Kidney epithelial cell (primary cell): ENCODE data around the gene GRB7. TPM values are rescaled to one million over a fixed set of nuclear protein-coding genes. Genes with fewer than 3 reads are reported as not detected.

ENCODE experiments used
- DNase-seq: peaks from one replicate; pipeline ENCODE4 v3.0.0-alpha.2; 2010; ENCODE audit warnings: low read depth
- H3K27me3 ChIP-seq: 2 replicates; pipeline ENCODE4 v1.6.0; 2011; ENCODE audit warnings: low read length; ENCODE audit not compliant: control insufficient read depth, insufficient read depth
- H3K36me3 ChIP-seq: 2 replicates; pipeline ENCODE4 v1.5.1; 2011; ENCODE audit warnings: low read length; ENCODE audit not compliant: control insufficient read depth, insufficient read depth
- H3K4me3 ChIP-seq: 2 replicates; pipeline ENCODE4 v1.5.1; 2011; ENCODE audit warnings: low read depth, mild to moderate bottlenecking, control low read depth, low read length
- total RNA-seq: library from RNA; depleted of rRNA; stranded (reverse); fragments of >200 nt; gene quantifications from 2 replicates; pipeline ENCODE4 v1.2.3, GENCODE V29; 2015
- TF ChIP-seq, protein P1 (sequence below): IDR thresholded peaks from 2 replicates; pipeline ENCODE4 v1.5.1; 2011; ENCODE audit warnings: mild to moderate bottlenecking, moderate library complexity, low read length, control low read depth, inconsistent platforms; ENCODE audit not compliant: insufficient read depth, poor library complexity, severe bottlenecking

GRB7 gene
- total RNA-seq, 1 donor from 2014 or later: 21.2 TPM

DNA sequence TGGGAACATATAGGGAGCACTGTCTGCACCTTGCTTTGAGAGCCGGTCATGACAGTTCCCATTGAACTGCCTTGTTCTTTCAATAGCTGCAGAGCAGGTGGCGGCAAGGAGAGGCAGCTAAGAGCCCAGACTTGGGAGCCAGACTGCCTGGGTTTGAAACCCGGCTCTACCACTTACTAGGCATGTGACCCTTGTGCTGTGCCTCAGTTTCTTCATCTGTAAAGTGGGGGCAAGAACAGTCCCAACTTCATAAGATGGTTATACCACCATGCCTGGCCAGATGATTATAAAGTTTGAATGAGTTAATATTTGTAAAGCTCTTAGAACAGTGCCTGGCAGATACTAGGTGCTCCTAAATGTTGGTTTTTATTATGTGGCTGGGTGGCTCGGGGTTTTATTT, 23.5 kb upstream of the GRB7 start:
- no peak for DNase-seq
- Histone ChIP-seq H3K36me3 (peaks cover 5% of the 10 kb centered on the region), H3K27me3 (no peaks in the 10 kb centered on the region), H3K4me3 (no peak overlapping the region)
- TF ChIP-seq, protein P1, sequence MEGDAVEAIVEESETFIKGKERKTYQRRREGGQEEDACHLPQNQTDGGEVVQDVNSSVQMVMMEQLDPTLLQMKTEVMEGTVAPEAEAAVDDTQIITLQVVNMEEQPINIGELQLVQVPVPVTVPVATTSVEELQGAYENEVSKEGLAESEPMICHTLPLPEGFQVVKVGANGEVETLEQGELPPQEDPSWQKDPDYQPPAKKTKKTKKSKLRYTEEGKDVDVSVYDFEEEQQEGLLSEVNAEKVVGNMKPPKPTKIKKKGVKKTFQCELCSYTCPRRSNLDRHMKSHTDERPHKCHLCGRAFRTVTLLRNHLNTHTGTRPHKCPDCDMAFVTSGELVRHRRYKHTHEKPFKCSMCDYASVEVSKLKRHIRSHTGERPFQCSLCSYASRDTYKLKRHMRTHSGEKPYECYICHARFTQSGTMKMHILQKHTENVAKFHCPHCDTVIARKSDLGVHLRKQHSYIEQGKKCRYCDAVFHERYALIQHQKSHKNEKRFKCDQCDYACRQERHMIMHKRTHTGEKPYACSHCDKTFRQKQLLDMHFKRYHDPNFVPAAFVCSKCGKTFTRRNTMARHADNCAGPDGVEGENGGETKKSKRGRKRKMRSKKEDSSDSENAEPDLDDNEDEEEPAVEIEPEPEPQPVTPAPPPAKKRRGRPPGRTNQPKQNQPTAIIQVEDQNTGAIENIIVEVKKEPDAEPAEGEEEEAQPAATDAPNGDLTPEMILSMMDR: no peak

DNA sequence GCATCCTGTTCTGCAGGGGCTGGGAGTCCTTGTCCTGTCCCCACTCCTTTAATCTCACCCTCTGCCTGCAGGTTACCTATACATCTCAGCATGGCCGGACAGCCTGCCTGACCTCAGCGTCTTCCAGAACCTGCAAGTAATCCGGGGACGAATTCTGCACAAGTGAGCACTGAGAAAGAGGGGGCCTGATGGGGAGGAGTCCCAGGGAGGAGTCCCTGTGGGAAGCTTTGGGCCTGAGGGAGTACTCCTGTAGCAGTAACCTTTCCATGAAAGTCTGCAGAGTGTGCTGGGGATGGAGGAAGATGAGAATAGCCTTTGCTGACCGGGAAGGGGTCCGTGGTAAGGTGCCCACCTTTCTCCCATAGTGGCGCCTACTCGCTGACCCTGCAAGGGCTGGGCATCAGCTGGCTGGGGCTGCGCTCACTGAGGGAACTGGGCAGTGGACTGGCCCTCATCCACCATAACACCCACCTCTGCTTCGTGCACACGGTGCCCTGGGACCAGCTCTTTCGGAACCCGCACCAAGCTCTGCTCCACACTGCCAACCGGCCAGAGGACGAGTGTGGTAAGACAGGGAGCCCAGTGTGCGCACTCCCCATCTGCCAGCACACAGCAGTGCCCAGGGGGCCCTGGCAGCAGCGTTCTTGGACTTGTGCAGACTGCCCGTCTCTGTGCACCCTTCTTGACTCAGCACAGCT, 22.2 kb upstream of the GRB7 start:
- Histone ChIP-seq H3K36me3 (peaks cover 4% of the 10 kb centered on the region), H3K27me3 (no peaks in the 10 kb centered on the region), H3K4me3 (no peak overlapping the region)
- no peak for DNase-seq
- TF ChIP-seq, protein P1: no peak

DNA sequence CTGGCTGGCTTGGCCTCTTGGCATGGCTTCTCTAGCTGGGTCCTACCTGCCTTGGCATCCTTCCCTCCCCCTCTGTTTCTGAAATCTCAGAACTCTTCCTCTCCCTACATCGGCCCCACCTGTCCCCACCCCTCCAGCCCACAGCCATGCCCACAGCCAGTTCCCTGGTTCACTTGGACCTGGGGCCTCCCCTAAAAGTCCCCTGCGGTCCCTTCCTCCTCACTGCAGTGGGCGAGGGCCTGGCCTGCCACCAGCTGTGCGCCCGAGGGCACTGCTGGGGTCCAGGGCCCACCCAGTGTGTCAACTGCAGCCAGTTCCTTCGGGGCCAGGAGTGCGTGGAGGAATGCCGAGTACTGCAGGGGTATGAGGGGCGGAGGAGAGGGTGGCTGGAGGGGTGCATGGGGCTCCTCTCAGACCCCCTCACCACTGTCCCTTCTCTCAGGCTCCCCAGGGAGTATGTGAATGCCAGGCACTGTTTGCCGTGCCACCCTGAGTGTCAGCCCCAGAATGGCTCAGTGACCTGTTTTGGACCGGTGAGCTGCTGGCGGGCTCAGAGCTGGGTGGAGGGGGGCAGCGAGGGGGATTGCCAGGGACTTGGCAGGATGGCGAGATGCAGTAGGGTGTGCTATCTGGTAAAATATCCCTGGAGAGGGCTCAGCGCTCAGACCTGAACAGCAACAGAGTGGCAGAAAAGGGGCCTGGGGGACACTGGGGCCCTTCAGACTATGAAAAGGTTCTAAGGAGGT, 21.5 kb upstream of the GRB7 start:
- peaks cover 3% of the 10 kb centered on the region for H3K36me3 ChIP-seq
- TF ChIP-seq, protein P1: no peak
- H3K4me3 ChIP-seq: no peak overlapping the region
- no peak for DNase-seq
- H3K27me3 ChIP-seq: no peaks in the 10 kb centered on the region

DNA sequence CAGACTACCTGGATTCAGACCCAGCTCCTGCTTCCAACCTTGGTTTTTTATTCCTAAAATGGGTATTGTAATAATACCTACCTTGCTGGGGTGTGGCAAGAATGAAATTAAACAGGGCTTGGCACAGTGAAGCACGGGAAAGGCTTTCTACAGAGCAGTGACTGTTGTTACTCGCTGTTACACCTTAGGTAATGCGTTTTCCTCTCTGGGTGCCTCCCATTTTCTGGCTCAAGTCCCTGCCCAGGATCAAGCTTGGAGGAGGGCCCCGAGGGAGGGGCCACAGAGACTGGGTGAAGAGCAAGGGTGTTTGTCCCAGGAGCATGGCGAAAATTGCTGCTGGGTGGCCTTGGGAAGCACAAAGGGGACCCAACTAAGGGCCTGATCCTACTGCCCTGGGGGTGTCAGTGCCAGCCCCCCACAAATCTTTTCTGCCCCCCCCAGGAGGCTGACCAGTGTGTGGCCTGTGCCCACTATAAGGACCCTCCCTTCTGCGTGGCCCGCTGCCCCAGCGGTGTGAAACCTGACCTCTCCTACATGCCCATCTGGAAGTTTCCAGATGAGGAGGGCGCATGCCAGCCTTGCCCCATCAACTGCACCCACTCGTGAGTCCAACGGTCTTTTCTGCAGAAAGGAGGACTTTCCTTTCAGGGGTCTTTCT, 20.7 kb upstream of the GRB7 start:
- TF ChIP-seq, protein P1: no peak
- H3K36me3 ChIP-seq: peaks cover 3% of the 10 kb centered on the region
- DNase-seq: no peak
- H3K27me3 ChIP-seq: no peaks in the 10 kb centered on the region
- H3K4me3 ChIP-seq: no peak overlapping the region

DNA sequence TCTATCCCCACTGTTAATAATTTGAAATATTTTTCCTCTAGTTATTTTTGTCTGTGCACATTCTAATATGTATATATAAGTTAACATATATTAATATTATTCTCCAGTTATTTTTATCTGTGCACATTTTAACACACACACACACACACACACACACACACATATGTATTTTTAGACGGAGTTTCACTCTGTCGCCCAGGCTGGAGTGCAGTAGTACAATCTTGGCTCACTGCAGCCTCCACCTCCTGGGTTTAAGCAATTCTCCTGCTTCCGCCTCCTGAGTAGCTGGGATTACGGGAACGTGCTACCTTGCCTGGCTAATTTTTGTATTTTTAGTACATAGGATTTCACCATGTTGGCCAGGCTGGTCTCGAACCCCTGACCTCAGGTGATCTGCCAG, 20.1 kb upstream of the GRB7 start:
- peaks cover 3% of the 10 kb centered on the region for H3K36me3 ChIP-seq
- TF ChIP-seq, protein P1: no peak
- H3K27me3 ChIP-seq: no peaks in the 10 kb centered on the region
- DNase-seq: no peak
- no peak overlapping the region for H3K4me3 ChIP-seq
